ENCODE measurements around the gene SEC14L5. TPM values are rescaled to one million over a fixed set of nuclear protein-coding genes. Genes with fewer than 3 reads are reported as not detected.
A peak's percentile ranks its signal among the peaks of the same experiment; 100 is the strongest.

The SEC14L5 gene
- total RNA-seq, 1 experiment from 2014 or later, result 2.3 TPM

- TF ChIP-seq, protein P1, sequence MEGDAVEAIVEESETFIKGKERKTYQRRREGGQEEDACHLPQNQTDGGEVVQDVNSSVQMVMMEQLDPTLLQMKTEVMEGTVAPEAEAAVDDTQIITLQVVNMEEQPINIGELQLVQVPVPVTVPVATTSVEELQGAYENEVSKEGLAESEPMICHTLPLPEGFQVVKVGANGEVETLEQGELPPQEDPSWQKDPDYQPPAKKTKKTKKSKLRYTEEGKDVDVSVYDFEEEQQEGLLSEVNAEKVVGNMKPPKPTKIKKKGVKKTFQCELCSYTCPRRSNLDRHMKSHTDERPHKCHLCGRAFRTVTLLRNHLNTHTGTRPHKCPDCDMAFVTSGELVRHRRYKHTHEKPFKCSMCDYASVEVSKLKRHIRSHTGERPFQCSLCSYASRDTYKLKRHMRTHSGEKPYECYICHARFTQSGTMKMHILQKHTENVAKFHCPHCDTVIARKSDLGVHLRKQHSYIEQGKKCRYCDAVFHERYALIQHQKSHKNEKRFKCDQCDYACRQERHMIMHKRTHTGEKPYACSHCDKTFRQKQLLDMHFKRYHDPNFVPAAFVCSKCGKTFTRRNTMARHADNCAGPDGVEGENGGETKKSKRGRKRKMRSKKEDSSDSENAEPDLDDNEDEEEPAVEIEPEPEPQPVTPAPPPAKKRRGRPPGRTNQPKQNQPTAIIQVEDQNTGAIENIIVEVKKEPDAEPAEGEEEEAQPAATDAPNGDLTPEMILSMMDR (IDR thresholded peaks at IDR 0.05), result no peak
- TF ChIP-seq IRF2 (CRISPR knock-in tag; IDR thresholded peaks at IDR 0.05; ENCODE audit: borderline replicate concordance, low read depth), result no peak
- TF ChIP-seq ZNF671 (CRISPR knock-in tag; IDR thresholded peaks at IDR 0.05), result no peak
- no peak for TF ChIP-seq FOXP1 (CRISPR knock-in tag; IDR thresholded peaks at IDR 0.05; ENCODE audit: borderline replicate concordance)
Observed at GRCh38 chr16:5054876-5055865, 97.0 kb downstream of the SEC14L5 start (continued).

GRCh38 chr16:5056352-5056751 is 98.2 kb downstream of the SEC14L5 start:
- DNase-seq (ENCODE audit: low spot score), result peak; percentile 80
- no peak overlapping the region for H3K27ac Mint-ChIP-seq
- peaks cover 20% of the 10 kb centered on the region for H3K4me1 Mint-ChIP-seq
- peaks cover 2% of the 10 kb centered on the region; the same call in 1 of the 2 replicates for H3K27me3 Mint-ChIP-seq (ENCODE audit: low read depth)
- ATAC-seq, result peak; percentile 76
- no peak overlapping the region for H3K4me3 Mint-ChIP-seq
- CTCF ChIA-PET, result interaction anchor here (0.7 to 5.1 kb wide), 22 partner anchors 9 to 637 kb away, joined by 3 to 29 read pairs (median 4); partner anchors contain the start of genes ALG1, C16orf89 and NAGPA
- POLR2A ChIA-PET, result interaction anchor here (0.6 to 1.4 kb wide), 2 partner anchors 20 to 28 kb away, joined by 3 read pairs; no protein-coding TSS in a partner anchor
- H3K36me3 Mint-ChIP-seq, result no peaks in the 10 kb centered on the region
- H3K9me3 Mint-ChIP-seq, result no peaks in the 10 kb centered on the region
- TF ChIP-seq, protein P2, sequence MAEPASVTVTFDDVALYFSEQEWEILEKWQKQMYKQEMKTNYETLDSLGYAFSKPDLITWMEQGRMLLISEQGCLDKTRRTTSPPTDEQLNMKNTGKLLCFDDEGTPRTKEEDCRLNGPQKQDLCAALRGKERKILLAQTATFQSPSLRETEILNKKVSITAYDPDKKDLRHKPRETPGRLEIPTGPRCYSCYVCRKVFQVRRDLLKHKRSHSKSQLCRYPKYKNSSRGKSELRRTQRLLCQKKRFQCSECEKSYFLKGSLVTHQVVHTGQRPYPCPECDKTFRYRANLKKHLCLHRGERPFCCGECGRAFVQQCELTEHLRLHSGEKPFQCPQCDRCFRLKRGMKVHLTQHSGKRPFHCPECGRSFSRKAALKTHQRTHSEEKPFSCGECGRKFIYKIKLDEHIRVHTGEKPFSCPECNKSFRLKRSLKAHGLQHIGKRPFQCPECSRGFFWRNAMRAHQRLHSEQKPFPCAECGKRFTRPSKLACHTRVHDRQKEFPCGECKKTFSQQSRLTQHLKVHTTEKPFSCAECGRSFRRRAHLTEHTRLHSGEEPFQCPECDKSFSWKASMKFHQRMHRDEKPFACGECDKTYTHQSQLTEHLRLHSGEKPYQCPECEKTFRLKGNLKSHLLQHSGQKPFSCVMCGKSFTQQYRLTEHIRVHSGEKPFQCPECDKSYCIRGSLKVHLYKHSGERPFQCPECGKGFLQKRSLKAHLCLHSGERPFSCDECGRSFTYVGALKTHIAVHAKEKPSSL (CRISPR knock-in tag; conservative IDR thresholded peaks at IDR 0.05), result no peak
- TF ChIP-seq, protein P1 (IDR thresholded peaks at IDR 0.05), result peak; percentile 66

DNA sequence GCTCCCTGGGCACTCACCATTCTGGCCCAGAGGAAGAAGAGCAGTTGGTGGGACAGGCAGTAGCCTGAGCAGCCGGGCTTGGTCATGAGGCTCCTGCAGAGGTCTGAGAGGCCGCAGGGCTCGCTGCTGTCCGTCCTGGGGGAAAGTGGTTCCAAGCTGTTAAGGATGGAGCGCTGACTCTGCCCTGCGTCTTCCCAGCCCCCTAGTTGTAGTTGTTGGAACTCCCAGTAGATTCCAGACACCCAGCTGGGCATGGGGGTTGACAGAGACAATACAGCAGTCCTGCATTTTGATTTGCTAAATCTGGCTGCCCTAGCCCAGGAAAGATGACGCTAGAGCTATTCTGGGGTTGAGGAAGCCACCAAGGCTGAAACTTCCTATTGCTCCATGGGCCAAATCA is 100.3 kb downstream of the SEC14L5 start:
- ChIA-PET CTCF (interaction anchor here (0.7 to 5.1 kb wide), 29 partner anchors 8 to 408 kb away, joined by 3 to 31 read pairs (median 4); partner anchors contain the start of genes ALG1, DNAAF8, NAGPA and PPL), POLR2A (interaction anchor here (0.9 to 1.4 kb wide), 2 partner anchors 26 to 33 kb away, joined by 3 to 4 read pairs; no protein-coding TSS in a partner anchor)
- TF ChIP-seq, protein P3, sequence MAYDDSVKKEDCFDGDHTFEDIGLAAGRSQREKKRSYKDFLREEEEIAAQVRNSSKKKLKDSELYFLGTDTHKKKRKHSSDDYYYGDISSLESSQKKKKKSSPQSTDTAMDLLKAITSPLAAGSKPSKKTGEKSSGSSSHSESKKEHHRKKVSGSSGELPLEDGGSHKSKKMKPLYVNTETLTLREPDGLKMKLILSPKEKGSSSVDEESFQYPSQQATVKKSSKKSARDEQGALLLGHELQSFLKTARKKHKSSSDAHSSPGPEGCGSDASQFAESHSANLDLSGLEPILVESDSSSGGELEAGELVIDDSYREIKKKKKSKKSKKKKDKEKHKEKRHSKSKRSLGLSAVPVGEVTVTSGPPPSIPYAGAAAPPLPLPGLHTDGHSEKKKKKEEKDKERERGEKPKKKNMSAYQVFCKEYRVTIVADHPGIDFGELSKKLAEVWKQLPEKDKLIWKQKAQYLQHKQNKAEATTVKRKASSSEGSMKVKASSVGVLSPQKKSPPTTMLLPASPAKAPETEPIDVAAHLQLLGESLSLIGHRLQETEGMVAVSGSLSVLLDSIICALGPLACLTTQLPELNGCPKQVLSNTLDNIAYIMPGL (CRISPR knock-in tag; IDR thresholded peaks at IDR 0.05), result peak; percentile 53; the same call in 1 of the 2 replicates
- TF ChIP-seq FOXJ3 (CRISPR knock-in tag; IDR thresholded peaks at IDR 0.05; ENCODE audit: borderline replicate concordance), result no peak
- no peak for TF ChIP-seq FOXK1 (CRISPR knock-in tag; IDR thresholded peaks at IDR 0.05)
- TF ChIP-seq TEAD1 (CRISPR knock-in tag; IDR thresholded peaks at IDR 0.05), result peak; percentile 22; the same call in 1 of the 2 replicates
- TF ChIP-seq USF2 (CRISPR knock-in tag; IDR thresholded peaks at IDR 0.05), result 0 out of 2 replicates have a peak, but pooled peaks have one; percentile 10
- TF ChIP-seq SP1 (CRISPR knock-in tag; conservative IDR thresholded peaks at IDR 0.05), result 0 out of 2 replicates have a peak, but pooled peaks have one; percentile 26
- TF ChIP-seq, protein P4, sequence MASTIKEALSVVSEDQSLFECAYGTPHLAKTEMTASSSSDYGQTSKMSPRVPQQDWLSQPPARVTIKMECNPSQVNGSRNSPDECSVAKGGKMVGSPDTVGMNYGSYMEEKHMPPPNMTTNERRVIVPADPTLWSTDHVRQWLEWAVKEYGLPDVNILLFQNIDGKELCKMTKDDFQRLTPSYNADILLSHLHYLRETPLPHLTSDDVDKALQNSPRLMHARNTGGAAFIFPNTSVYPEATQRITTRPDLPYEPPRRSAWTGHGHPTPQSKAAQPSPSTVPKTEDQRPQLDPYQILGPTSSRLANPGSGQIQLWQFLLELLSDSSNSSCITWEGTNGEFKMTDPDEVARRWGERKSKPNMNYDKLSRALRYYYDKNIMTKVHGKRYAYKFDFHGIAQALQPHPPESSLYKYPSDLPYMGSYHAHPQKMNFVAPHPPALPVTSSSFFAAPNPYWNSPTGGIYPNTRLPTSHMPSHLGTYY (CRISPR knock-in tag; IDR thresholded peaks at IDR 0.05), result no peak
- TF ChIP-seq, protein P1 (IDR thresholded peaks at IDR 0.05), result peak; percentile 56; the same call in 1 of the 2 replicates
- H3K27me3 Mint-ChIP-seq (ENCODE audit: low read depth), result no peaks in the 10 kb centered on the region; the same call in 1 of the 2 replicates
- DNase-seq (ENCODE audit: low spot score), result peak; percentile 86
- peak; percentile 86 for ATAC-seq
- no peaks in the 10 kb centered on the region for H3K36me3 Mint-ChIP-seq
- H3K27ac Mint-ChIP-seq, result peak overlapping the region; percentile 80; the same call in 1 of the 2 replicates
- H3K4me1 Mint-ChIP-seq, result peaks cover 23% of the 10 kb centered on the region
- no peaks in the 10 kb centered on the region for H3K9me3 Mint-ChIP-seq
- H3K4me3 Mint-ChIP-seq, result peak overlapping the region; percentile 22; the same call in 1 of the 2 replicates
